ENCODE results near the gene MRPS25. TPM values are rescaled to one million over a fixed set of nuclear protein-coding genes. Genes with fewer than 3 reads are reported as not detected.

MRPS25 gene
- total and polyA plus RNA-seq, 9 of the 15 experiments (the other 6 are each of a cell fraction or from before 2014, with no cell fraction given), result 34.3 to 129 (median 78.2) TPM

DNA sequence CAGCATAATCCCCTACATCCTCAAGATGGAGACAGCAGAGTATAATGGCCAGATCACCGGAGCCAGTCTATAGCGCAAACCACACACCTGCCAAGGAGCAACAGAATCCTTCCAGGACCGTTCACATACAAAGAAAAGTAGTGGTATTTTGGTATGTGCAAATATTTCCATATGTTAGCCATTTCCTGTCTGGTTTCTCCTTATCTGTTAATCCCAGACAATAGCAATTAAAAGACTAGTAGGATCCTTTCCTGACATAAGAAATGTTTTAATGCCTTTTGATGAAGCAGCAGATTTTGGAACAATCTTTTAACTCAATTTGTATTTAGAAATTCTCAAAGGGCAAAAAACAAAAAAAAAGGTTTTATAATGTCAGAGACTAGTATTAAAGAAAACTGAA is 22.2 kb downstream of the MRPS25 start (continued):
- TF ChIP-seq, protein P1, sequence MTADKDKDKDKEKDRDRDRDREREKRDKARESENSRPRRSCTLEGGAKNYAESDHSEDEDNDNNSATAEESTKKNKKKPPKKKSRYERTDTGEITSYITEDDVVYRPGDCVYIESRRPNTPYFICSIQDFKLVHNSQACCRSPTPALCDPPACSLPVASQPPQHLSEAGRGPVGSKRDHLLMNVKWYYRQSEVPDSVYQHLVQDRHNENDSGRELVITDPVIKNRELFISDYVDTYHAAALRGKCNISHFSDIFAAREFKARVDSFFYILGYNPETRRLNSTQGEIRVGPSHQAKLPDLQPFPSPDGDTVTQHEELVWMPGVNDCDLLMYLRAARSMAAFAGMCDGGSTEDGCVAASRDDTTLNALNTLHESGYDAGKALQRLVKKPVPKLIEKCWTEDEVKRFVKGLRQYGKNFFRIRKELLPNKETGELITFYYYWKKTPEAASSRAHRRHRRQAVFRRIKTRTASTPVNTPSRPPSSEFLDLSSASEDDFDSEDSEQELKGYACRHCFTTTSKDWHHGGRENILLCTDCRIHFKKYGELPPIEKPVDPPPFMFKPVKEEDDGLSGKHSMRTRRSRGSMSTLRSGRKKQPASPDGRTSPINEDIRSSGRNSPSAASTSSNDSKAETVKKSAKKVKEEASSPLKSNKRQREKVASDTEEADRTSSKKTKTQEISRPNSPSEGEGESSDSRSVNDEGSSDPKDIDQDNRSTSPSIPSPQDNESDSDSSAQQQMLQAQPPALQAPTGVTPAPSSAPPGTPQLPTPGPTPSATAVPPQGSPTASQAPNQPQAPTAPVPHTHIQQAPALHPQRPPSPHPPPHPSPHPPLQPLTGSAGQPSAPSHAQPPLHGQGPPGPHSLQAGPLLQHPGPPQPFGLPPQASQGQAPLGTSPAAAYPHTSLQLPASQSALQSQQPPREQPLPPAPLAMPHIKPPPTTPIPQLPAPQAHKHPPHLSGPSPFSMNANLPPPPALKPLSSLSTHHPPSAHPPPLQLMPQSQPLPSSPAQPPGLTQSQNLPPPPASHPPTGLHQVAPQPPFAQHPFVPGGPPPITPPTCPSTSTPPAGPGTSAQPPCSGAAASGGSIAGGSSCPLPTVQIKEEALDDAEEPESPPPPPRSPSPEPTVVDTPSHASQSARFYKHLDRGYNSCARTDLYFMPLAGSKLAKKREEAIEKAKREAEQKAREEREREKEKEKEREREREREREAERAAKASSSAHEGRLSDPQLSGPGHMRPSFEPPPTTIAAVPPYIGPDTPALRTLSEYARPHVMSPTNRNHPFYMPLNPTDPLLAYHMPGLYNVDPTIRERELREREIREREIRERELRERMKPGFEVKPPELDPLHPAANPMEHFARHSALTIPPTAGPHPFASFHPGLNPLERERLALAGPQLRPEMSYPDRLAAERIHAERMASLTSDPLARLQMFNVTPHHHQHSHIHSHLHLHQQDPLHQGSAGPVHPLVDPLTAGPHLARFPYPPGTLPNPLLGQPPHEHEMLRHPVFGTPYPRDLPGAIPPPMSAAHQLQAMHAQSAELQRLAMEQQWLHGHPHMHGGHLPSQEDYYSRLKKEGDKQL (CRISPR knock-in tag; IDR thresholded peaks at IDR 0.05; ENCODE audit: borderline replicate concordance), result no peak
- TF ChIP-seq TEAD1 (CRISPR knock-in tag; IDR thresholded peaks at IDR 0.05), result no peak
- TF ChIP-seq MED1 (CRISPR knock-in tag; IDR thresholded peaks at IDR 0.05; ENCODE audit: borderline replicate concordance), result no peak
- TF ChIP-seq ZNF24 (IDR thresholded peaks at IDR 0.05), result no peak
- no peak for TF ChIP-seq MBD2 (IDR thresholded peaks at IDR 0.05; ENCODE audit: borderline replicate concordance, low read depth)
- no peak for TF ChIP-seq SMARCA5 (IDR thresholded peaks at IDR 0.05)
- peak; percentile 73 for TF ChIP-seq SMAD4 (CRISPR knock-in tag; conservative IDR thresholded peaks at IDR 0.05)
- no peak for TF ChIP-seq ZNF121 (CRISPR knock-in tag; conservative IDR thresholded peaks at IDR 0.05)
- TF ChIP-seq, protein P2, sequence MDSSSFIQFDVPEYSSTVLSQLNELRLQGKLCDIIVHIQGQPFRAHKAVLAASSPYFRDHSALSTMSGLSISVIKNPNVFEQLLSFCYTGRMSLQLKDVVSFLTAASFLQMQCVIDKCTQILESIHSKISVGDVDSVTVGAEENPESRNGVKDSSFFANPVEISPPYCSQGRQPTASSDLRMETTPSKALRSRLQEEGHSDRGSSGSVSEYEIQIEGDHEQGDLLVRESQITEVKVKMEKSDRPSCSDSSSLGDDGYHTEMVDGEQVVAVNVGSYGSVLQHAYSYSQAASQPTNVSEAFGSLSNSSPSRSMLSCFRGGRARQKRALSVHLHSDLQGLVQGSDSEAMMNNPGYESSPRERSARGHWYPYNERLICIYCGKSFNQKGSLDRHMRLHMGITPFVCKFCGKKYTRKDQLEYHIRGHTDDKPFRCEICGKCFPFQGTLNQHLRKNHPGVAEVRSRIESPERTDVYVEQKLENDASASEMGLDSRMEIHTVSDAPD (CRISPR knock-in tag; IDR thresholded peaks at IDR 0.05), result no peak
- no peak for TF ChIP-seq ZBTB8A (IDR thresholded peaks at IDR 0.05; ENCODE audit: partially characterized antibody)
- TF ChIP-seq, protein P3, sequence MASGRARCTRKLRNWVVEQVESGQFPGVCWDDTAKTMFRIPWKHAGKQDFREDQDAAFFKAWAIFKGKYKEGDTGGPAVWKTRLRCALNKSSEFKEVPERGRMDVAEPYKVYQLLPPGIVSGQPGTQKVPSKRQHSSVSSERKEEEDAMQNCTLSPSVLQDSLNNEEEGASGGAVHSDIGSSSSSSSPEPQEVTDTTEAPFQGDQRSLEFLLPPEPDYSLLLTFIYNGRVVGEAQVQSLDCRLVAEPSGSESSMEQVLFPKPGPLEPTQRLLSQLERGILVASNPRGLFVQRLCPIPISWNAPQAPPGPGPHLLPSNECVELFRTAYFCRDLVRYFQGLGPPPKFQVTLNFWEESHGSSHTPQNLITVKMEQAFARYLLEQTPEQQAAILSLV (tag; IDR thresholded peaks at IDR 0.05), result no peak
- TF ChIP-seq CBFA2T2 (conservative IDR thresholded peaks at IDR 0.05), result peak; percentile 27
- no peak for TF ChIP-seq NELFE (IDR thresholded peaks at IDR 0.05; ENCODE audit: insufficient read depth, insufficient read length)
- TF ChIP-seq, protein P4, sequence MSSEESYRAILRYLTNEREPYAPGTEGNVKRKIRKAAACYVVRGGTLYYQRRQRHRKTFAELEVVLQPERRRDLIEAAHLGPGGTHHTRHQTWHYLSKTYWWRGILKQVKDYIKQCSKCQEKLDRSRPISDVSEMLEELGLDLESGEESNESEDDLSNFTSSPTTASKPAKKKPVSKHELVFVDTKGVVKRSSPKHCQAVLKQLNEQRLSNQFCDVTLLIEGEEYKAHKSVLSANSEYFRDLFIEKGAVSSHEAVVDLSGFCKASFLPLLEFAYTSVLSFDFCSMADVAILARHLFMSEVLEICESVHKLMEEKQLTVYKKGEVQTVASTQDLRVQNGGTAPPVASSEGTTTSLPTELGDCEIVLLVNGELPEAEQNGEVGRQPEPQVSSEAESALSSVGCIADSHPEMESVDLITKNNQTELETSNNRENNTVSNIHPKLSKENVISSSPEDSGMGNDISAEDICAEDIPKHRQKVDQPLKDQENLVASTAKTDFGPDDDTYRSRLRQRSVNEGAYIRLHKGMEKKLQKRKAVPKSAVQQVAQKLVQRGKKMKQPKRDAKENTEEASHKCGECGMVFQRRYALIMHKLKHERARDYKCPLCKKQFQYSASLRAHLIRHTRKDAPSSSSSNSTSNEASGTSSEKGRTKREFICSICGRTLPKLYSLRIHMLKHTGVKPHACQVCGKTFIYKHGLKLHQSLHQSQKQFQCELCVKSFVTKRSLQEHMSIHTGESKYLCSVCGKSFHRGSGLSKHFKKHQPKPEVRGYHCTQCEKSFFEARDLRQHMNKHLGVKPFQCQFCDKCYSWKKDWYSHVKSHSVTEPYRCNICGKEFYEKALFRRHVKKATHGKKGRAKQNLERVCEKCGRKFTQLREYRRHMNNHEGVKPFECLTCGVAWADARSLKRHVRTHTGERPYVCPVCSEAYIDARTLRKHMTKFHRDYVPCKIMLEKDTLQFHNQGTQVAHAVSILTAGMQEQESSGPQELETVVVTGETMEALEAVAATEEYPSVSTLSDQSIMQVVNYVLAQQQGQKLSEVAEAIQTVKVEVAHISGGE (CRISPR knock-in tag; IDR thresholded peaks at IDR 0.05), result no peak
- no peak for TF ChIP-seq ATF7 (IDR thresholded peaks at IDR 0.05)
- TF ChIP-seq DDX20 (tag; IDR thresholded peaks at IDR 0.05; ENCODE audit: low read depth), result no peak
- no peak for TF ChIP-seq ZNF830 (CRISPR knock-in tag; IDR thresholded peaks at IDR 0.05)

All from K562 (cell line).